ENCODE measurements around the gene RETREG3. TPM values are rescaled to one million over a fixed set of nuclear protein-coding genes. Genes with fewer than 3 reads are reported as not detected.

Gene RETREG3
- total and polyA plus RNA-seq, 2 of the 13 experiments (the other 11 are each of a cell fraction or from before 2014, with no cell fraction given), result 47.0 to 55.8 TPM

DNA sequence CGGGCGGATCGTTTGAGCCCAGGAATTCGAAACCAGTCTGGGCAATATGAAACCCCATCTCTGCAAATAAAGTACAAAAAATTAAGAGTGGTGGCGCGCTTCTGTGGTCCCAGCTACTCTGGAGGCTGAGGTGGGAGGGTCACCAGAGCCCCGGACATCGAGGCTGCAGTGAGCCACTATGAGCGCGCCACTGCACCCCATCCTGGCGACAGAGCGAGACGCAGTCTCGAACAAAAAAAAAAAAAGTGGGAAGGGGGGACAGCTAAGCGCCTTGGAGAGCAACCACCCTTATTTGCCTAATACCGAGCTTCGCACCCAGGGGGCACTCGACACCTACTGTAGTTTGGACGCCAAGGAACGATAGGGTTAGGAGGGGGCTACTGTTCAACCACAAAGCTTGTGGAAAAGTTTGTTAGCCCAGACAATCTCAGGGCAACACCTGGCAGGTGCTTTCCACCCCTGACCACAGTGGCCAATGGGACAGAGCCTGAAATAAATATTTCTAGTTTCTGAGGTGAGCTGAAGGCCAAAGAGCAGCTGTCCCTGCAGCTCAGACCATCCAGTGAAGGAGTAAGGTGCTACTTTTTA lies 30.8 kb downstream of the RETREG3 start (continued):
- TF ChIP-seq, protein P1, sequence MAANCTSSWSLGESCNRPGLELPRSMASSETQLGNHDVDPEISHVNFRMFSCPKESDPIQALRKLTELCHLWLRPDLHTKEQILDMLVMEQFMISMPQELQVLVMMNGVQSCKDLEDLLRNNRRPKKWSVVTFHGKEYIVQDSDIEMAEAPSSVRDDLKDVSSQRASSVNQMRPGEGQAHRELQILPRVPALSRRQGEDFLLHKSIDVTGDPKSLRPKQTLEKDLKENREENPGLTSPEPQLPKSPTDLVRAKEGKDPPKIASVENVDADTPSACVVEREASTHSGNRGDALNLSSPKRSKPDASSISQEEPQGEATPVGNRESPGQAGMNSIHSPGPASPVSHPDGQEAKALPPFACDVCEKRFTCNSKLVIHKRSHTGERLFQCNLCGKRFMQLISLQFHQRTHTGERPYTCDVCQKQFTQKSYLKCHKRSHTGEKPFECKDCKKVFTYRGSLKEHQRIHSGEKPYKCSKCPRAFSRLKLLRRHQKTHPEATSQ (CRISPR knock-in tag; IDR thresholded peaks at IDR 0.05; ENCODE audit: borderline replicate concordance), result 0 out of 2 replicates have a peak, but pooled peaks have one; percentile 48

DNA sequence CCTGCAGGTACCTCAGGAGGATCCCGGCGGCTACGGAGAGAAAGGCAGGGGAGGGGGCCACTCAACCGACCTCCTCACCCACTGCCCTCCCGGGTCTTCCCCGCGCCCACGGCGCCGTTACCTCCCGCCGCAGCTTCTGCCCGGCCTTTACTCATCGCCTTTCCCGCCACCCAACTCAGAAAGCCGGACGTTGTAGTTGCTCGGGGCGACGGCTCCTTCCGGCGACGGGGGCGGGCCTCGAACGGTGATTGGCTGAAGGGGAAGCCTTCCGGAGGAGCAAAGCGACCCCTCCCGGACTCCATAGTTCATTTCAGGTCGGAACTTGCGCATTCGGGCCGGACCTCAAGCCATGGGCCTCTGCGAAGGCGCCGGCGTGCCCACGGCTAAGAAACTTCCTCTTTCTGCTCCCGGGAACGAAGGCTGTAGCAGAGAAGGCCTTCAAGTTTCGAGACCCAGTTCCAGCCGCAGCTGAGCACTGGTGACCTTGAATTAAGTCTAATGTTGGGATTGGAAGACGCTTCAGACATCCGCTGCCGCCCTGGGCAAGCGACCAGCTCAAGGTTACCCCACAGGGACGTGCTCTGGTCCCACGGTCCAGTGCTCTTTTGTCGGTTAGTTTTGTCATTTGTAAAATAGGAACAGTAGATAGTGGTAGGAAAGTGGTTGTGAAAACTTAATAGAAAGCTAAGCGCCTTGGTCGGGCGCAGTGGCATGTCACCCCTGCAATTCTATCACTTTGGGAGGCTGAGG lies 31.5 kb downstream of the RETREG3 start, which contains the start of gene PSMC3IP:
Gene PSMC3IP, minus strand, starts transcription at position 198 of the 750 bp plus-strand sequence. Its CDS starts 43 bp downstream, at position 155.
- peak within 1 kb of the TSS; percentile 96 for H3K9ac ChIP-seq (ENCODE audit: insufficient read depth, low read depth, low read length)
- 1% methylated on average over 37 of the region's 52 CpGs for WGBS (ENCODE audit: low lambda C conversion rate)
- peak; percentile 1; the same call in 1 of the 2 replicates for TF ChIP-seq JUN (CRISPR knock-in tag; IDR thresholded peaks at IDR 0.05)
- peak; percentile 78 for TF ChIP-seq ZNF44 (CRISPR knock-in tag; IDR thresholded peaks at IDR 0.05)
- TF ChIP-seq BCL3 (CRISPR knock-in tag; IDR thresholded peaks at IDR 0.05), result peak; percentile 58; the same call in 1 of the 2 replicates
- TF ChIP-seq WIZ (CRISPR knock-in tag; IDR thresholded peaks at IDR 0.05), result peak; percentile 88; the same call in 1 of the 2 replicates
- TF ChIP-seq ZNF558 (CRISPR knock-in tag; IDR thresholded peaks at IDR 0.05; ENCODE audit: borderline replicate concordance), result no peak; the same call in 1 of the 2 replicates
- 0 out of 2 replicates have a peak, but pooled peaks have one; percentile 42 for TF ChIP-seq ZFP82 (CRISPR knock-in tag; IDR thresholded peaks at IDR 0.05; ENCODE audit: borderline replicate concordance)
- peak; percentile 86 for TF ChIP-seq SALL1 (CRISPR knock-in tag; IDR thresholded peaks at IDR 0.05)
- peak; percentile 99 for TF ChIP-seq TFDP2 (CRISPR knock-in tag; IDR thresholded peaks at IDR 0.05)
- no peak for TF ChIP-seq ZNF234 (CRISPR knock-in tag; conservative IDR thresholded peaks at IDR 0.05)
- peak; percentile 72 for TF ChIP-seq ZEB1 (IDR thresholded peaks at IDR 0.05; ENCODE audit: insufficient replicate concordance, low read depth)
- TF ChIP-seq KDM5A (IDR thresholded peaks at IDR 0.05; ENCODE audit: borderline replicate concordance, low read length), result peak; percentile 84
- no peak for TF ChIP-seq FOXP1 (IDR thresholded peaks at IDR 0.05)
- no peak for TF ChIP-seq FOXP1 (CRISPR knock-in tag; IDR thresholded peaks at IDR 0.05)
- TF ChIP-seq ZNF343 (CRISPR knock-in tag; IDR thresholded peaks at IDR 0.05), result no peak
- TF ChIP-seq ZBTB7A (CRISPR knock-in tag; IDR thresholded peaks at IDR 0.05), result peak; percentile 71; the same call in 1 of the 2 replicates
- TF ChIP-seq KLF11 (CRISPR knock-in tag; IDR thresholded peaks at IDR 0.05), result peak; percentile 89; the same call in 1 of the 2 replicates
- TF ChIP-seq RFXANK (CRISPR knock-in tag; IDR thresholded peaks at IDR 0.05), result peak; percentile 80; the same call in 1 of the 2 replicates
- no peak for TF ChIP-seq MLLT10 (CRISPR knock-in tag; IDR thresholded peaks at IDR 0.05)

More for the DNA sequence above, 31.5 kb downstream of the RETREG3 start, which contains the start of gene PSMC3IP:
- intact Hi-C loops (cut with micrococcal nuclease; ENCODE audit: unreplicated experiment) (loop anchor here (1.0 to 5.0 kb wide), 3 partner anchors 10 to 185 kb away; partner anchors contain the start of genes CCR10, MLX and RAMP2), in situ Hi-C loops (cut with HindIII; ENCODE audit: extremely low pct_ligation_motif_present, low pct_unique_long_range_greater_than_20kb) (no loop called here)
- FAIRE-seq, result peak; percentile 61
- no peaks in the 10 kb centered on the region; a peak in 1 of 5 replicates for H3K27me3 ChIP-seq (ENCODE audit: control insufficient read depth in 1 of 2, insufficient read depth in 2 of 2, low read length in 2 of 2)
- H3K4me1 ChIP-seq (ENCODE audit: insufficient read depth, low read length), result peaks cover 33% of the 10 kb centered on the region
- ATAC-seq, result peak; percentile 90
- peak within 1 kb of the TSS; percentile 90 for H3K27ac ChIP-seq (ENCODE audit: extremely low read length, insufficient read depth, low read length)
- H3K4me3 ChIP-seq (replicated peaks in 1 of 3; ENCODE audit: insufficient read depth in 1 of 3, low read depth in 2 of 3, low read length in 3 of 3), result peak within 1 kb of the TSS; percentile 75 to 97 (median 87)
- peaks cover 23% of the 10 kb centered on the region for H3K79me2 ChIP-seq (ENCODE audit: insufficient read depth, low read length)
- H2AFZ ChIP-seq (ENCODE audit: low read length), result no peak within 1 kb of the TSS
- H3K36me3 ChIP-seq (replicated peaks in 1 of 2; ENCODE audit: control insufficient read depth in 1 of 2, insufficient read depth in 2 of 2, low read length in 2 of 2), result peaks cover 28 to 49% of the 10 kb centered on the region in 2 experiments
- ChIA-PET POLR2A (interaction anchor here (0.6 to 8.5 kb wide), 33 partner anchors 8 to 316 kb away, joined by 3 to 128 read pairs (median 4); partner anchors contain the start of genes BECN1, CNTD1, CNTNAP1 and COA3), CTCF (ENCODE audit: low intra/inter-chr PET ratio, low total read pairs) (interaction anchor here (1.0 to 1.7 kb wide), 4 partner anchors 15 to 143 kb away, joined by 3 to 9 read pairs (median 5); partner anchors contain the start of gene CCR10)
- DNase-seq (ENCODE audit: low spot score), result peak; percentile 92
- H4K20me1 ChIP-seq (ENCODE audit: insufficient read depth, low read length), result no peaks in the 10 kb centered on the region
- peak within 1 kb of the TSS; percentile 99 for H3K4me2 ChIP-seq (ENCODE audit: low read depth, low read length)
- BruUV-seq (replicated peaks), result TSS peak; percentile 66
- no peaks in the 10 kb centered on the region for H3K9me3 ChIP-seq (ENCODE audit: low read length)

All from HepG2 (cell line).